Gastrocnemius medialis (tissue), 4 donors: ENCODE data around the gene CXCR5.

Experiments
- CTCF ChIP-seq, 5 experiments: fragments of 450-650 bp in 3 of 5; fragments of 200-600 bp in 2 of 5; sonication (generic) in 2 of 5; IDR thresholded peaks in 4 of 5; conservative IDR thresholded peaks in 1 of 5; 1 replicate in 4 of 5; 2 replicates in 1 of 5; pipeline ENCODE4 v1.5.1; 2016 to 2019; ENCODE audit warnings: antibody characterized with exemption in 5 of 5, mild to moderate bottlenecking in 3 of 5, moderate library complexity in 3 of 5
- POLR2A ChIP-seq, 2 donors: fragments of 450-650 bp; IDR thresholded peaks; one replicate each; pipeline ENCODE4 v1.6.1; 2017; ENCODE audit warnings: antibody characterized with exemption in 2 of 2, mild to moderate bottlenecking in 2 of 2, moderate library complexity in 2 of 2

GRCh38 chr11:118928870-118929500 is 45.3 kb downstream of the CXCR5 start:
- TF ChIP-seq CTCF (IDR thresholded peaks at IDR 0.05 in 4 of 5, conservative IDR thresholded peaks at IDR 0.05 in 1 of 5) = no peak
- no peak for TF ChIP-seq POLR2A (IDR thresholded peaks at IDR 0.05)
